ENCODE measurements around the gene INHBE.

INHBE gene

GRCh38 chr12:57456145-57456700 is 1.1 kb downstream of the INHBE start:
- TF ChIP-seq CTCF (IDR thresholded peaks at IDR 0.05; ENCODE audit: low read length) (peak; percentile 86), EZH2 (IDR thresholded peaks at IDR 0.05; ENCODE audit: borderline replicate concordance, low read length) (no peak)
- no peak overlapping the region for H2AFZ ChIP-seq (ENCODE audit: low read length)
- H3K36me3 ChIP-seq (ENCODE audit: insufficient read depth, low read length): no peaks in the 10 kb centered on the region
- no peaks in the 10 kb centered on the region for H3K9me2 ChIP-seq (ENCODE audit: low read depth, low read length)
- H3K4me1 ChIP-seq (ENCODE audit: insufficient read depth, low read length, severe bottlenecking): peaks cover 29% of the 10 kb centered on the region
- H3K27me3 ChIP-seq (ENCODE audit: insufficient read depth, low read length): no peaks in the 10 kb centered on the region
- H3K9ac ChIP-seq (ENCODE audit: low read length): no peak overlapping the region; the same call in 1 of the 2 replicates
- no peaks in the 10 kb centered on the region for H3K9me3 ChIP-seq (ENCODE audit: low read length)
- H3K4me2 ChIP-seq (ENCODE audit: low read length): peak overlapping the region; percentile 61
- H3K79me2 ChIP-seq (ENCODE audit: insufficient read depth, low read length): no peaks in the 10 kb centered on the region
- no peak overlapping the region for H3K27ac ChIP-seq (ENCODE audit: low read depth, low read length, poor library complexity, severe bottlenecking)
- H3F3A ChIP-seq (ENCODE audit: insufficient read depth, low read length): no peaks in the 10 kb centered on the region
- no peaks in the 10 kb centered on the region for H4K20me1 ChIP-seq (ENCODE audit: insufficient read depth, low read length)
- peak overlapping the region; percentile 43 for H3K4me3 ChIP-seq (ENCODE audit: low read depth, low read length, poor library complexity, severe bottlenecking)

GRCh38 chr12:57456737-57457490 is 1.8 kb downstream of the INHBE start:
- H3K27me3 ChIP-seq (ENCODE audit: insufficient read depth, low read length): no peaks in the 10 kb centered on the region
- no peaks in the 10 kb centered on the region for H3F3A ChIP-seq (ENCODE audit: insufficient read depth, low read length)
- no peak overlapping the region for H3K4me2 ChIP-seq (ENCODE audit: low read length)
- H2AFZ ChIP-seq (ENCODE audit: low read length): no peak overlapping the region
- no peaks in the 10 kb centered on the region for H3K9me2 ChIP-seq (ENCODE audit: low read depth, low read length)
- H3K4me1 ChIP-seq (ENCODE audit: insufficient read depth, low read length, severe bottlenecking): peaks cover 34% of the 10 kb centered on the region
- no peaks in the 10 kb centered on the region for H4K20me1 ChIP-seq (ENCODE audit: insufficient read depth, low read length)
- no peak overlapping the region for H3K4me3 ChIP-seq (ENCODE audit: low read depth, low read length, poor library complexity, severe bottlenecking)
- no peaks in the 10 kb centered on the region for H3K36me3 ChIP-seq (ENCODE audit: insufficient read depth, low read length)
- no peak for TF ChIP-seq CTCF (IDR thresholded peaks at IDR 0.05; ENCODE audit: low read length)
- H3K9ac ChIP-seq (ENCODE audit: low read length): no peak overlapping the region
- H3K79me2 ChIP-seq (ENCODE audit: insufficient read depth, low read length): no peaks in the 10 kb centered on the region
- H3K27ac ChIP-seq (ENCODE audit: low read depth, low read length, poor library complexity, severe bottlenecking): no peak overlapping the region
- no peaks in the 10 kb centered on the region for H3K9me3 ChIP-seq (ENCODE audit: low read length)

- Histone ChIP-seq H3K27me3 (ENCODE audit: insufficient read depth, low read length) (no peaks in the 10 kb centered on the region), H3K9me3 (ENCODE audit: low read length) (no peaks in the 10 kb centered on the region), H3K79me2 (ENCODE audit: insufficient read depth, low read length) (no peaks in the 10 kb centered on the region), H3K27ac (ENCODE audit: low read depth, low read length, poor library complexity, severe bottlenecking) (peak overlapping the region; percentile 65), H3K4me2 (ENCODE audit: low read length) (peak overlapping the region; percentile 92), H4K20me1 (ENCODE audit: insufficient read depth, low read length) (no peaks in the 10 kb centered on the region), H3K9me2 (ENCODE audit: low read depth, low read length) (no peaks in the 10 kb centered on the region), H3F3A (ENCODE audit: insufficient read depth, low read length) (no peaks in the 10 kb centered on the region), H3K4me1 (ENCODE audit: insufficient read depth, low read length, severe bottlenecking) (peaks cover 36% of the 10 kb centered on the region), H3K9ac (ENCODE audit: low read length) (peak overlapping the region; percentile 64; the same call in 1 of the 2 replicates), H2AFZ (ENCODE audit: low read length) (no peak overlapping the region), H3K36me3 (ENCODE audit: insufficient read depth, low read length) (no peaks in the 10 kb centered on the region), H3K4me3 (ENCODE audit: low read depth, low read length, poor library complexity, severe bottlenecking) (peak overlapping the region; percentile 67)
- no peak for TF ChIP-seq CTCF (IDR thresholded peaks at IDR 0.05; ENCODE audit: low read length)
- no peak for TF ChIP-seq EZH2 (IDR thresholded peaks at IDR 0.05; ENCODE audit: borderline replicate concordance, low read length)
These were observed 3.6 kb downstream of the INHBE start for GRCh38 chr12:57458665-57459054.
